ENCODE data around the gene CLCNKB. TPM values are rescaled to one million over a fixed set of nuclear protein-coding genes. Genes with fewer than 3 reads are reported as not detected.

Gene CLCNKB
- 0.30 TPM in 2 replicates for total RNA-seq
- long read RNA-seq, partial matches to known transcripts, result 1 of 1 reads
- long read RNA-seq, other reads (novel, unspliced or antisense), result 0 of 1 reads

DNA sequence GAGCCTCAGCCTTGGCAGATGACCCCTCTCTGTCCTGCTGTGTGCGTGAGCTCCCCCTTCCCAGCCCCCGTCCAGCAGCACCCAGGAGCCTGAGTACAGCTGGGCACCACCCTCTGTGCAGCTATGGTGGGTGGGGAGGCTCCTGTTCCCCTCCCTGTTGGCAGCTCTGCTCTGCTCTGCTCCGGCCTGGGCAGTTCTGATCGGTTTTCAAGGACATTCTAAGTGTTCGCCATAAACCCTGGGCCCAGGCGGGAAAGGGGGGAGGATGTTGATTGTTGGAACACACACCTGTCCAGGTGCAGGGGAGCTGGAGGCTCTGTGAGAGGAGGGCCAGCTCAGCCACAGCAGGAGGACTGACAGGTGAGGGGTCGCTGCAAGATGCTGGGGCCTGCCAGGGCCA is at the start of gene CLCNKB:
CLCNKB (plus strand) TSS at position 262 of the 400 bp plus-strand sequence. CDS start 711 bp downstream, outside the sequence.
- peaks cover 4% of the 10 kb centered on the region for H3K27me3 Mint-ChIP-seq (ENCODE audit: low read depth)
- TF ChIP-seq, protein P1, sequence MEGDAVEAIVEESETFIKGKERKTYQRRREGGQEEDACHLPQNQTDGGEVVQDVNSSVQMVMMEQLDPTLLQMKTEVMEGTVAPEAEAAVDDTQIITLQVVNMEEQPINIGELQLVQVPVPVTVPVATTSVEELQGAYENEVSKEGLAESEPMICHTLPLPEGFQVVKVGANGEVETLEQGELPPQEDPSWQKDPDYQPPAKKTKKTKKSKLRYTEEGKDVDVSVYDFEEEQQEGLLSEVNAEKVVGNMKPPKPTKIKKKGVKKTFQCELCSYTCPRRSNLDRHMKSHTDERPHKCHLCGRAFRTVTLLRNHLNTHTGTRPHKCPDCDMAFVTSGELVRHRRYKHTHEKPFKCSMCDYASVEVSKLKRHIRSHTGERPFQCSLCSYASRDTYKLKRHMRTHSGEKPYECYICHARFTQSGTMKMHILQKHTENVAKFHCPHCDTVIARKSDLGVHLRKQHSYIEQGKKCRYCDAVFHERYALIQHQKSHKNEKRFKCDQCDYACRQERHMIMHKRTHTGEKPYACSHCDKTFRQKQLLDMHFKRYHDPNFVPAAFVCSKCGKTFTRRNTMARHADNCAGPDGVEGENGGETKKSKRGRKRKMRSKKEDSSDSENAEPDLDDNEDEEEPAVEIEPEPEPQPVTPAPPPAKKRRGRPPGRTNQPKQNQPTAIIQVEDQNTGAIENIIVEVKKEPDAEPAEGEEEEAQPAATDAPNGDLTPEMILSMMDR (conservative IDR thresholded peaks at IDR 0.05), result no peak
- H3K4me1 Mint-ChIP-seq, result peaks cover 6% of the 10 kb centered on the region
- no peak within 1 kb of the TSS for H3K4me3 Mint-ChIP-seq
- no peak within 1 kb of the TSS for H3K27ac Mint-ChIP-seq (ENCODE audit: unreplicated experiment)
- H3K36me3 Mint-ChIP-seq (ENCODE audit: low read depth), result no peaks in the 10 kb centered on the region
- DNase-seq (ENCODE audit: low read depth, low spot score), result no peak
- H3K9me3 Mint-ChIP-seq, result no peaks in the 10 kb centered on the region

DNA sequence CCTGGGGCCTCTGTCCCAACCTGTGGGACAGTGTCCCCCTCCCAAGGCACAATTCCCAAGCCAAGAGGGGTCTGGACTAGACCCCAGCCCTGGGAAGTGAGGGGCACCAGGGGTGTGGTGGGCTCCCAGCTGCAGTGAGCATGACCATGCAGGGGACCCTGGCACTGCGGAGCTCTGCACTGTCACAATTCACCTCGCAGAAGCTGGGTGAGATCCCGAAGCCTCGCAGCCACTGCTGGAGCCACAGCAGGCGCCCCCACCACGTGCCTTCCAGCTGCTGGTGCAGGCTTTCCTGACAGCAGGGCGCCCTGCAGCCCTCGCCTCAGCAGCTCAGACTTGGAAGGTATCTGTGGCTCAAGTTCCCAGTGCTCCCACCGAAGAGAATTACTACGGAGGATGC is 49.5 kb upstream of the CLCNKB start:
- Mint-ChIP-seq H3K4me1 (no peaks in the 10 kb centered on the region), H3K27ac (ENCODE audit: unreplicated experiment) (no peak overlapping the region), H3K27me3 (ENCODE audit: low read depth) (peaks cover 4% of the 10 kb centered on the region), H3K36me3 (ENCODE audit: low read depth) (no peaks in the 10 kb centered on the region), H3K4me3 (no peak overlapping the region), H3K9me3 (no peaks in the 10 kb centered on the region)
- DNase-seq (ENCODE audit: low read depth, low spot score), result no peak
- TF ChIP-seq, protein P1 (conservative IDR thresholded peaks at IDR 0.05), result no peak

DNA sequence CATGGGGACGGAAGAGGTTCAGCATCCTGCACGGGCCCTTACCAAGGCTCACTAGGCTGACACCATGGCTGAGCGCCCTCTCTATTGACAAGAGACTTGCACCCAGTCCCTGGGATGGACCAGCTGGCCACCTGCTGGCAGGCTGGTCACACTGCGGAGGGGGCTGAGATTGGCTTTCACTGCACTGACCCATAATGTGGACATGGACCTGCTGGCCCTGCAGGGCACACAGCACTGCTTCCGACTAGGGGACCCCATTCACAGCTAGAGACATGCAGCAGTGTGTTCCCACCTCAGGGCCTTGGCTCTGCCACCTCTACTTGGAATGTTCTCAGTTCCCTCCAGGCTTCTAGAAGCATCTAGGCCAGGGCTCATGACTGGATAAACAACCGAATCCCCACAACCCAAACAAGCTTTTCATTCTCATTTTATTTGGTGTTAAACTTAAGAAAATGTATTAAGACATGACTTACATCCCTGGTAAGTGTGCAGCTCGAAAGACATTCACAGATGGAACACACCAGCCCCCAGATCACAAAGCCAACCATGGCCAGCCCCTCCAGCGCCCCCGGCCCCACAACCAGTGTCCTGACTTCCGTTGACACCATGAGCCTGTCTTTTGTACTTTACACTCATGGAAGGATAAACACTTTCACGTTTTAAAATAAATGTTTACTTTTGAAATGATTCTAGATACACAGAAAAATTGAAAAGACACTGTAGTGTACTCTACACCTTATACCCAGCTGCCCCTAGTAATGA is 48.8 kb upstream of the CLCNKB start:
- Mint-ChIP-seq H3K4me3 (no peak overlapping the region), H3K36me3 (ENCODE audit: low read depth) (no peaks in the 10 kb centered on the region)
- DNase-seq (ENCODE audit: low read depth, low spot score), result peak; percentile 48

DNA sequence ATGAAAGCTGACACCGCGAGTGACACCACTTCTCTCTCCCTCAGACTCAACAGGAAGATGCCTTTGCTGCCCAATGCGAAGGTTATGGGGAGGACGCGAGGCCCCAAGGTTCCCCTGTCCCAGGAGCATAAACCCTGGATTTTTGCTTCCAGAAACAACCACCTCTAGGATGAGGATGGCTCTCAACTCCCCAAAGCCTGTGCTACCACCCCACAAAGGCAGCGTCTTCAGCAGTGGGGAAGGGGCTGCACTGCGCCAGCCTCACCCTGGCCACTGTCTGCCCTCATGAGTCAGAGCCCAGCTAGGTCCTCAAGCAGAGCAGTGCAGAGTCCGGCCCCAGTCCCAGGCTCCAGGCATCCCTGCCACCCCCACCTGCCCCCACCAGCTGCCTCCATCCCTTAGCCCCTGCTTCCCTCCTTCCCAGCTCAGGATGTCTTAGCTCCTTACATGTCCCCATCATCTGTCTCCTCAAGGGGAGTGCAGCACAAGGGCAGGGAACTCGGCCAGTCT is 46.5 kb upstream of the CLCNKB start:
- no peak for DNase-seq (ENCODE audit: low read depth, low spot score)

More for the DNA sequence above, 48.8 kb upstream of the CLCNKB start:
- Mint-ChIP-seq H3K4me1 (no peaks in the 10 kb centered on the region), H3K27ac (ENCODE audit: unreplicated experiment) (no peak overlapping the region), H3K27me3 (ENCODE audit: low read depth) (peaks cover 4% of the 10 kb centered on the region), H3K9me3 (no peaks in the 10 kb centered on the region)
- TF ChIP-seq, protein P1 (conservative IDR thresholded peaks at IDR 0.05), result peak; percentile 67

DNA sequence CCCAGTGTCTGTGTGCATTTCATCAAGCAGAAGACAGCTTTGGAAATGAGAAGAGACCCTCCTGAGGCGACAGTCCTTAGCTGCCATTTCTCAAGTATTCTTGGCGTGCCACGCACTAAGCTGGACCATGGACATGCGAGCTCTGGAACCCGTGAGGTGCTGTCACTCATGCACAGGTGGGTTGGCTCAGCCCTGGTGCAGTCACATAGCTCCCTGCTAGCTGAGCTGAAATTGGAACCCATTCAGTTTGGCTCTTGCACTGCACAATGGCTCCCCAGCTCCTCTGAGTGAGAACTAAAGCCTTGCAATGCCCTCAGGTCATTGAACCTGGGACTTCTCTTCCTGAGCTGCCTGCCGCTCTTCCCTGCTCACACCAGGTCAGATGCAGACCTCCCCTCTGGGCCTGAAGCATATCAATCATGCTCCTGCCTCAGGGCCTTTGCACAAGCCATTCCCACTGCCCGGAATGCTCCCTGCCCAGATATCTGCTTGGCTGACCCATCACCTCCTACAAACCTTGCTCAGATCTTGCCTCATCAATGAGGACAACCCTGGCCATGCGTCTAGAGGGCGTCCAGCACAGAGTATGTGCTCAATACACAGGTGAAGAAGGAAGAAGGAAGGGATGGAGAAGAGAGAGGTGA is 45.8 kb upstream of the CLCNKB start:
- H3K4me3 Mint-ChIP-seq, result no peak overlapping the region
- no peaks in the 10 kb centered on the region for H3K9me3 Mint-ChIP-seq
- H3K27me3 Mint-ChIP-seq (ENCODE audit: low read depth), result peaks cover 4% of the 10 kb centered on the region
- TF ChIP-seq, protein P1 (conservative IDR thresholded peaks at IDR 0.05), result no peak
- no peaks in the 10 kb centered on the region for H3K36me3 Mint-ChIP-seq (ENCODE audit: low read depth)
- H3K4me1 Mint-ChIP-seq, result no peaks in the 10 kb centered on the region
- no peak overlapping the region for H3K27ac Mint-ChIP-seq (ENCODE audit: unreplicated experiment)
- DNase-seq (ENCODE audit: low read depth, low spot score), result no peak

More for the DNA sequence above, 46.5 kb upstream of the CLCNKB start:
- H3K9me3 Mint-ChIP-seq, result no peaks in the 10 kb centered on the region
- peaks cover 4% of the 10 kb centered on the region for H3K27me3 Mint-ChIP-seq (ENCODE audit: low read depth)
- no peak overlapping the region for H3K27ac Mint-ChIP-seq (ENCODE audit: unreplicated experiment)
- no peaks in the 10 kb centered on the region for H3K36me3 Mint-ChIP-seq (ENCODE audit: low read depth)
- TF ChIP-seq, protein P1 (conservative IDR thresholded peaks at IDR 0.05), result no peak
- H3K4me1 Mint-ChIP-seq, result no peaks in the 10 kb centered on the region
- no peak overlapping the region for H3K4me3 Mint-ChIP-seq
